Endothelial cell of umbilical vein (primary cell): ENCODE results near the gene CRIM1. TPM values are rescaled to one million over a fixed set of nuclear protein-coding genes. Genes with fewer than 3 reads are reported as not detected.

ENCODE experiments used
- BruUV-seq: library from RNA; stranded (reverse); fragments of 400-500 nt; replicated peaks from 2 replicates; lab custom pipeline; 2021; lab: Mats Ljungman, UMichigan
- CTCF ChIA-PET: fragments of 300-600, 350-600 bp; sonication (Branson Sonifier 250); formaldehyde crosslinking; loops from one replicate; lab custom pipeline; 2021; ENCODE audit warnings: antibody characterized with exemption, inconsistent platforms; lab: Charles Lee
- POLR2A ChIA-PET: fragments of 300-600, 350-600 bp; sonication (Branson Sonifier 250); formaldehyde crosslinking; loops from one replicate; lab custom pipeline; 2021; ENCODE audit warnings: antibody characterized with exemption, inconsistent platforms; lab: Charles Lee
- DNase-seq: peaks from one replicate; pipeline ENCODE4 v3.0.0-alpha.2; 2011; ENCODE audit warnings: low read depth, low spot score
- FAIRE-seq: peaks from 2 replicates; lab custom pipeline; 2011; peaks lifted over from hg19 to GRCh38; lab: Jason Lieb, UNC
- H2AFZ ChIP-seq: 2 replicates; pipeline ENCODE4 v1.6.0; 2012; ENCODE audit warnings: low read depth, low read length, control low read depth, inconsistent platforms
- H3K27ac ChIP-seq: 2 replicates; pipeline ENCODE4 v1.5.1; 2011; ENCODE audit warnings: low read depth, mild to moderate bottlenecking, control low read depth, low read length, moderate library complexity; ENCODE audit not compliant: insufficient read depth
- H3K27me3 ChIP-seq, 2 experiments: 2 replicates each; pipeline versions ENCODE4 v1.6.0 to v1.6.1; 2011; ENCODE audit warnings: low read length in 2 of 2, mixed read lengths in 1 of 2; ENCODE audit not compliant: control insufficient read depth in 2 of 2, insufficient read depth in 2 of 2
- H3K36me3 ChIP-seq, 2 experiments: 2 replicates in 1 of 2; 3 replicates in 1 of 2; pipeline ENCODE4 v1.5.1; 2011; ENCODE audit warnings: low read length in 2 of 2, mild to moderate bottlenecking in 1 of 2, moderate library complexity in 1 of 2; ENCODE audit not compliant: control insufficient read depth in 2 of 2, insufficient read depth in 2 of 2; ENCODE audit errors: extremely low read depth in 1 of 2
- H3K4me1 ChIP-seq: 3 replicates; pipeline ENCODE4 v1.5.1; 2011; ENCODE audit warnings: mild to moderate bottlenecking, low read length; ENCODE audit not compliant: control insufficient read depth, insufficient read depth; ENCODE audit errors: extremely low read depth
- H3K4me2 ChIP-seq: 2 replicates; pipeline ENCODE4 v1.6.1; 2011; ENCODE audit warnings: low read length, control low read depth, mixed read lengths; ENCODE audit not compliant: insufficient read depth
- H3K4me3 ChIP-seq, 3 experiments: fragments of 200-600 bp in 1 of 3; sonication (generic), shearing (Covaris generic) in 1 of 3; replicated peaks in 1 of 3; 2 replicates each; pipeline ENCODE4 v1.5.1; 2011 to 2016; ENCODE audit warnings: control low read depth in 3 of 3, low read length in 3 of 3, mild to moderate bottlenecking in 2 of 3, inconsistent platforms in 1 of 3, low read depth in 1 of 3, moderate library complexity in 1 of 3; ENCODE audit not compliant: insufficient read depth in 1 of 3
- H3K79me2 ChIP-seq: 2 replicates; pipeline ENCODE4 v1.6.0; 2012; ENCODE audit warnings: low read length, inconsistent platforms; ENCODE audit not compliant: control insufficient read depth, insufficient read depth
- H3K9ac ChIP-seq: replicated peaks from 2 replicates; pipeline ENCODE3; 2011; ENCODE audit warnings: low read length, control low read depth; ENCODE audit not compliant: insufficient read depth; ENCODE audit errors: extremely low read depth
- H3K9me1 ChIP-seq: replicated peaks from 3 replicates; pipeline ENCODE4 v1.6.0; 2011; ENCODE audit warnings: mild to moderate bottlenecking, low read length; ENCODE audit not compliant: control insufficient read depth, insufficient read depth; ENCODE audit errors: extremely low read depth
- H3K9me3 ChIP-seq: replicated peaks from 2 replicates; pipeline ENCODE4 v1.5.1; 2012; ENCODE audit warnings: low read length, inconsistent platforms; ENCODE audit not compliant: control insufficient read depth, insufficient read depth
- H4K20me1 ChIP-seq: replicated peaks from 2 replicates; pipeline ENCODE3; 2011; ENCODE audit warnings: mild to moderate bottlenecking, low read length; ENCODE audit not compliant: control insufficient read depth, insufficient read depth; ENCODE audit errors: extremely low read depth
- EZH2 ChIP-seq: IDR thresholded peaks from 2 replicates; pipeline ENCODE4 v1.6.1; 2012; ENCODE audit warnings: borderline replicate concordance, low read depth, mild to moderate bottlenecking, moderate library complexity, low read length, inconsistent platforms; ENCODE audit not compliant: severe bottlenecking
- FOS ChIP-seq: IDR thresholded peaks from 2 replicates; pipeline ENCODE4 v1.6.1; 2011; ENCODE audit warnings: mild to moderate bottlenecking, low read length, moderate library complexity, borderline replicate concordance; ENCODE audit not compliant: insufficient read depth
- GATA2 ChIP-seq: IDR thresholded peaks from 2 replicates; pipeline ENCODE4 v1.7.0; 2011; ENCODE audit warnings: low read depth, mild to moderate bottlenecking, moderate library complexity, mixed read lengths, low read length; ENCODE audit not compliant: insufficient read length, insufficient read depth
- JUN ChIP-seq: IDR thresholded peaks from 2 replicates; pipeline ENCODE4 v1.6.1; 2011; ENCODE audit warnings: borderline replicate concordance, low read depth; ENCODE audit not compliant: insufficient read length, insufficient read depth
- MYC ChIP-seq: IDR thresholded peaks from one replicate; pipeline ENCODE4 v1.6.1; 2011; ENCODE audit warnings: mild to moderate bottlenecking, low read depth, low read length
- POLR2A ChIP-seq: IDR thresholded peaks from 2 replicates; pipeline ENCODE4 v1.6.1; 2012; ENCODE audit warnings: low read depth, mild to moderate bottlenecking, control low read depth, low read length
- POLR2AphosphoS5 ChIP-seq: IDR thresholded peaks from 2 replicates; pipeline ENCODE4 v1.6.1; 2012; ENCODE audit warnings: low read depth, mild to moderate bottlenecking, control low read depth, low read length, moderate library complexity; ENCODE audit not compliant: insufficient read depth
- dilution Hi-C: fragments of 300-500 bp; cut with MboI; formaldehyde crosslinking; loops from one replicate; pipeline ENCODE4 v1.15.0; 2019; ENCODE audit warnings: low sequenced_read_pairs; ENCODE audit not compliant: extremely low pct_ligation_motif_present
- intact Hi-C: fragments of 100-400 bp; cut with micrococcal nuclease; formaldehyde crosslinking; loops from one replicate; pipeline ENCODE4 v1.10.0; 2022
- polyA plus RNA-seq, 4 experiments: library from polyadenylated mRNA; depleted of rRNA in 3 of 4; stranded (reverse) in 3 of 4; unstranded in 1 of 4; fragments of >200 nt; gene quantifications; 2 replicates each; pipeline versions ENCODE4 v1.2.1 to v1.2.3, GENCODE V29; 2011 to 2012; ENCODE audit warnings: missing spikeins in 1 of 4
- total RNA-seq: library from RNA; stranded (reverse); gene quantifications from 2 replicates; pipeline ENCODE4 v1.2.3, GENCODE V29; 2021
- TF ChIP-seq, protein P1 (sequence below): IDR thresholded peaks from 2 replicates; pipeline ENCODE4 v1.6.1; 2011; ENCODE audit not compliant: insufficient read depth, insufficient read length
- TF ChIP-seq, protein P2 (sequence below), 2 donors: IDR thresholded peaks; 1 replicate in 1 of 2; 2 replicates in 1 of 2; pipeline ENCODE4 v1.5.1; 2011; ENCODE audit warnings: low read length in 2 of 2, mild to moderate bottlenecking in 2 of 2, moderate library complexity in 2 of 2, control low read depth in 1 of 2, inconsistent platforms in 1 of 2, low read depth in 1 of 2; ENCODE audit not compliant: insufficient read depth in 1 of 2; ENCODE audit errors: extremely low read depth in 1 of 2

The CRIM1 gene
- total and polyA plus RNA-seq, 2 donors (not counting 3 experiments of a cell fraction or from before 2014, with no cell fraction given): 422 to 649 TPM

DNA sequence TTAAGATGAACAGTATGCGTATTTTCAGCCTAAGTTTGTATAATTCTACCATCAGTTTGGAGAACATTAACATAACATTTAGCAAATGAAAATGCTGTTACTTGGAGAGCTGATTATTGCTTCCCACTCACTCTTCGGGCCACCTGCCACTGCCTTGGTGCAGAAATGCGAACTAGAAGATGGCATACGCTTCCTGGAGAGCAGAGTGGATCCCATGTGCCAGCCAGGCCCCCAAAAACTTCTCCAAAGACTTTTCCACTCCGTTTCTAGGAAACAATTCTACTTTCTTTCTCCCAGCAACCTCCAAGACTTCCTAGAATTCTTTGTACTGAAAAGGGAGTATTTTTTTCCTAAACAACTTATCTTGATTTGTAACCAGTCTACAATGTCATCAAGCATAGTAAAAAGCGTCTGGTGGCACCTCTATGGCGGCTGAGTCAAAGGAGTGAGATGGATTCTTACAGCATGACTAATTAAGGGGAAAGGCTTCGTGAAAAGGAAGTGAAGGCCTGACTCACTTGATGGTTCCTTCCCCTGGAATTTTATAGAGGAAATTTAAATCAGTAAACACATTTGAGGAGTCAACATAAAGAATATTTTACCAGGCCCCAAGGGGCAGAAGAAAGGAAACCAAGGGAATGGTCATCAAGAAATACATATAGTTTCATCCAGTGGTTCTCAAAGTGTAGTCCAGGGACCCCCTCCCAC lies 205.8 kb downstream of the CRIM1 start:
- H3K9me3 ChIP-seq: no peaks in the 10 kb centered on the region
- ChIA-PET POLR2A (interaction anchor here (0.8 to 1.7 kb wide), 2 partner anchors 11 to 206 kb away, joined by 5 to 10 read pairs; partner anchors contain the start of gene CRIM1), CTCF (interaction anchor here (1.1 to 4.5 kb wide), 6 partner anchors 8 to 209 kb away, joined by 3 to 29 read pairs (median 10); no protein-coding TSS in a partner anchor)
- FAIRE-seq: peak; percentile 81
- H3K4me3 ChIP-seq: peak overlapping the region in 2 of 3 experiments; percentile 40 to 63
- H3K4me2 ChIP-seq: peak overlapping the region; percentile 90
- H3K9me1 ChIP-seq: no peaks in the 10 kb centered on the region
- DNase-seq: peak; percentile 98
- H4K20me1 ChIP-seq: no peaks in the 10 kb centered on the region
- TSS peak; percentile 59 for BruUV-seq
- no peaks in the 10 kb centered on the region for H3K36me3 ChIP-seq
- dilution Hi-C loops (no loop called here), intact Hi-C loops (loop anchor here (1.0 to 10.0 kb wide), 9 partner anchors 8 to 223 kb away; no protein-coding TSS in a partner anchor)
- no peak overlapping the region for H2AFZ ChIP-seq
- no peaks in the 10 kb centered on the region for H3K27me3 ChIP-seq
- H3K79me2 ChIP-seq: peaks cover 66% of the 10 kb centered on the region
- H3K9ac ChIP-seq: peak overlapping the region; percentile 93
- peak overlapping the region; percentile 98 for H3K27ac ChIP-seq
- TF ChIP-seq EZH2: no peak
- TF ChIP-seq, protein P1, sequence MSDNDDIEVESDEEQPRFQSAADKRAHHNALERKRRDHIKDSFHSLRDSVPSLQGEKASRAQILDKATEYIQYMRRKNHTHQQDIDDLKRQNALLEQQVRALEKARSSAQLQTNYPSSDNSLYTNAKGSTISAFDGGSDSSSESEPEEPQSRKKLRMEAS: no peak
- TF ChIP-seq, protein P2, sequence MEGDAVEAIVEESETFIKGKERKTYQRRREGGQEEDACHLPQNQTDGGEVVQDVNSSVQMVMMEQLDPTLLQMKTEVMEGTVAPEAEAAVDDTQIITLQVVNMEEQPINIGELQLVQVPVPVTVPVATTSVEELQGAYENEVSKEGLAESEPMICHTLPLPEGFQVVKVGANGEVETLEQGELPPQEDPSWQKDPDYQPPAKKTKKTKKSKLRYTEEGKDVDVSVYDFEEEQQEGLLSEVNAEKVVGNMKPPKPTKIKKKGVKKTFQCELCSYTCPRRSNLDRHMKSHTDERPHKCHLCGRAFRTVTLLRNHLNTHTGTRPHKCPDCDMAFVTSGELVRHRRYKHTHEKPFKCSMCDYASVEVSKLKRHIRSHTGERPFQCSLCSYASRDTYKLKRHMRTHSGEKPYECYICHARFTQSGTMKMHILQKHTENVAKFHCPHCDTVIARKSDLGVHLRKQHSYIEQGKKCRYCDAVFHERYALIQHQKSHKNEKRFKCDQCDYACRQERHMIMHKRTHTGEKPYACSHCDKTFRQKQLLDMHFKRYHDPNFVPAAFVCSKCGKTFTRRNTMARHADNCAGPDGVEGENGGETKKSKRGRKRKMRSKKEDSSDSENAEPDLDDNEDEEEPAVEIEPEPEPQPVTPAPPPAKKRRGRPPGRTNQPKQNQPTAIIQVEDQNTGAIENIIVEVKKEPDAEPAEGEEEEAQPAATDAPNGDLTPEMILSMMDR (IDR thresholded peaks at IDR 0.05; ENCODE audit: extremely low read depth in 1 of 2, insufficient read depth in 1 of 2, low read depth in 1 of 2, low read length in 2 of 2): no peak
- TF ChIP-seq MYC: peak; percentile 13
- TF ChIP-seq JUN: peak; percentile 99
- peak; percentile 82 for TF ChIP-seq POLR2AphosphoS5
- peak; percentile 80 for TF ChIP-seq GATA2
- TF ChIP-seq FOS: peak; percentile 100
- no peak for TF ChIP-seq POLR2A
- H3K4me1 ChIP-seq: peaks cover 95% of the 10 kb centered on the region
